Kasumi-1 (cell line): Measurements from ENCODE around the gene OAF.

Source experiments
- DNase-seq, 2 experiments: peaks; one replicate each; lab custom pipeline; 2025; lab: John Stamatoyannopoulos, UW

Gene OAF

GRCh38 chr11:120223793-120224192, 13.0 kb downstream of the OAF start:
- no peak for DNase-seq

- peak; percentile 61 to 75 for DNase-seq
Observed at GRCh38 chr11:120224361-120224760, 13.5 kb downstream of the OAF start.

- DNase-seq, result peak; percentile 95
Observed at GRCh38 chr11:120224972-120225909, 14.4 kb downstream of the OAF start.

- no peak for DNase-seq
Observed at GRCh38 chr11:120226242-120226641, 15.4 kb downstream of the OAF start.

- DNase-seq, result no peak
Observed at GRCh38 chr11:120226714-120227113, 15.9 kb downstream of the OAF start.

GRCh38 chr11:120227228-120227852, 16.5 kb downstream of the OAF start:
- no peak for DNase-seq

GRCh38 chr11:120228794-120229384, 18.1 kb downstream of the OAF start:
- DNase-seq, result no peak

- peak; percentile 53 to 63 for DNase-seq
Observed at GRCh38 chr11:120229451-120230424, 18.9 kb downstream of the OAF start.

- DNase-seq, result no peak
Observed at GRCh38 chr11:120230433-120231071, 19.7 kb downstream of the OAF start.

- DNase-seq, result no peak
Observed at GRCh38 chr11:120231963-120232362, 21.1 kb downstream of the OAF start.

- DNase-seq, result no peak
Observed at GRCh38 chr11:120233207-120233803, 22.5 kb downstream of the OAF start.

GRCh38 chr11:120235024-120235628, 24.3 kb downstream of the OAF start:
- peak; percentile 13 to 44 for DNase-seq

GRCh38 chr11:120236169-120237107, 25.6 kb downstream of the OAF start:
- no peak for DNase-seq

- no peak for DNase-seq
Observed at GRCh38 chr11:120238968-120239620, 28.3 kb downstream of the OAF start.

- DNase-seq, result no peak
Observed at GRCh38 chr11:120239713-120240640, 29.1 kb downstream of the OAF start, which contains the start of gene POU2F3. TSS of gene POU2F3 (plus strand) at chr11:120240140. CDS start at chr11:120240344, 204 bp downstream.

GRCh38 chr11:120240866-120241265, 30.0 kb downstream of the OAF start:
- DNase-seq, result no peak

- no peak for DNase-seq
Observed at GRCh38 chr11:120241277-120241676, 30.4 kb downstream of the OAF start.
